GM12878 (cell line): ENCODE measurements around the gene DLK2. TPM values are rescaled to one million over a fixed set of nuclear protein-coding genes. Genes with fewer than 3 reads are reported as not detected.
"Not testable (repeated sequence)": the region's sequence is repeated elsewhere in the genome, so short reads cannot be mapped to it uniquely, and the experiment has no call there.

Experiments
- ATAC-seq: fragments of 200-7000 bp; cut with Tn5 transposase; 3 replicates; pipeline ENCODE4 v1.9.1; 2020; ENCODE audit warnings: mild to moderate bottlenecking, moderate library complexity
- BruUV-seq: library from RNA; stranded (reverse); fragments of 400-500 nt; replicated peaks from 2 replicates; lab custom pipeline; 2021; lab: Mats Ljungman, UMichigan
- CTCF ChIA-PET: fragments of 300-600 bp; sonication (Branson Sonifier 250); formaldehyde crosslinking; extraction: SDS; loops from one replicate; lab custom pipeline; 2021; ENCODE audit warnings: inconsistent platforms; lab: Yijun Ruan, JAX
- POLR2A ChIA-PET: fragments of 350-600 bp; formaldehyde crosslinking; extraction: SDS; loops from one replicate; lab custom pipeline; 2021; ENCODE audit warnings: inconsistent platforms; lab: Charles Lee
- RAD21 ChIA-PET: fragments of 300-600 bp; sonication (Branson Sonifier 250); formaldehyde crosslinking; loops from one replicate; lab custom pipeline; 2023; ENCODE audit warnings: antibody characterized with exemption; ENCODE audit not compliant: unreplicated experiment; lab: Charles Lee
- SMC1A ChIA-PET: fragments of 300-600 bp; sonication (Branson Sonifier 250); formaldehyde crosslinking; loops from one replicate; lab custom pipeline; 2023; ENCODE audit not compliant: unreplicated experiment, uncharacterized antibody; lab: Charles Lee
- DNase-seq: peaks from one replicate; pipeline ENCODE4 v3.0.0-alpha.2; 2011; ENCODE audit warnings: low read depth, low spot score
- FAIRE-seq: peaks from 3 replicates; lab custom pipeline; 2011; peaks lifted over from hg19 to GRCh38; lab: Jason Lieb, UNC
- H2AFZ ChIP-seq: 2 replicates; pipeline ENCODE4 v1.6.0; 2011; ENCODE audit warnings: low read depth, low read length, control low read depth; ENCODE audit not compliant: control insufficient read depth
- H3K27ac ChIP-seq: 2 replicates; pipeline ENCODE4 v1.5.1; 2011; ENCODE audit warnings: control low read depth; ENCODE audit not compliant: control insufficient read depth, insufficient read depth
- H3K27me3 ChIP-seq, 2 experiments: replicated peaks in 1 of 2; 2 replicates each; pipeline versions ENCODE4 v1.6.0 to v1.6.1; 2011; ENCODE audit warnings: low read length in 1 of 2; ENCODE audit not compliant: control insufficient read depth in 2 of 2, insufficient read depth in 2 of 2
- H3K36me3 ChIP-seq, 2 experiments: 2 replicates each; pipeline ENCODE4 v1.5.1; 2011; ENCODE audit warnings: low read length in 1 of 2; ENCODE audit not compliant: control insufficient read depth in 2 of 2, insufficient read depth in 2 of 2
- H3K4me1 ChIP-seq: 2 replicates; pipeline ENCODE4 v1.6.1; 2011; ENCODE audit warnings: mild to moderate bottlenecking, low read length, moderate library complexity, mixed read lengths; ENCODE audit not compliant: control insufficient read depth, insufficient read depth
- H3K4me2 ChIP-seq: 2 replicates; pipeline ENCODE4 v1.6.0; 2011; ENCODE audit warnings: control low read depth; ENCODE audit not compliant: control insufficient read depth, insufficient read depth
- H3K4me3 ChIP-seq: fragments of 200-600 bp; sonication (generic); 2 replicates; pipeline ENCODE4 v1.5.1; 2016
- H3K79me2 ChIP-seq: 2 replicates; pipeline ENCODE4 v1.6.0; 2011; ENCODE audit warnings: low read length; ENCODE audit not compliant: control insufficient read depth, insufficient read depth
- H3K9ac ChIP-seq: 2 replicates; pipeline ENCODE4 v1.8.0; 2011; ENCODE audit warnings: low read length, control low read depth, mixed read lengths; ENCODE audit not compliant: control insufficient read depth, insufficient read depth
- H3K9me3 ChIP-seq: replicated peaks from 3 replicates; pipeline ENCODE4 v1.5.1; 2011; ENCODE audit warnings: mild to moderate bottlenecking, low read length; ENCODE audit not compliant: control insufficient read depth, insufficient read depth
- H4K20me1 ChIP-seq: 2 replicates; pipeline ENCODE4 v1.6.0; 2011; ENCODE audit not compliant: control insufficient read depth, insufficient read depth
- ASH2L ChIP-seq: fragments of 300-600, 200-600 bp; sonication (generic); IDR thresholded peaks from 2 replicates; pipeline ENCODE4 v1.6.1; 2017; ENCODE audit warnings: low read depth, mild to moderate bottlenecking, borderline replicate concordance
- GATAD2B ChIP-seq: fragments of 450-650 bp; conservative IDR thresholded peaks from 2 replicates; pipeline ENCODE4 v1.6.1; 2017; ENCODE audit warnings: low read depth, mild to moderate bottlenecking, moderate library complexity
- IRF3 ChIP-seq: fragments of 450-650 bp; IDR thresholded peaks from 2 replicates; pipeline ENCODE4 v1.6.1; 2014; ENCODE audit warnings: mild to moderate bottlenecking
- LARP7 ChIP-seq: fragments of 450-650 bp; IDR thresholded peaks from 2 replicates; pipeline ENCODE4 v1.6.1; 2017; ENCODE audit warnings: mild to moderate bottlenecking
- REST ChIP-seq: IDR thresholded peaks from 2 replicates; pipeline ENCODE4 v1.6.1; 2012; ENCODE audit warnings: mild to moderate bottlenecking, low read depth, low read length
- USF1 ChIP-seq: IDR thresholded peaks from 2 replicates; pipeline ENCODE4 v1.6.1; 2011; ENCODE audit warnings: borderline replicate concordance, low read depth, mild to moderate bottlenecking, moderate library complexity, mixed read lengths, low read length; ENCODE audit not compliant: insufficient read depth; ENCODE audit errors: extremely low read length
- ZNF217 ChIP-seq: fragments of 450-650 bp; IDR thresholded peaks from 2 replicates; pipeline ENCODE4 v1.6.1; 2017; ENCODE audit warnings: antibody characterized with exemption, mild to moderate bottlenecking
- WGBS: methylation state at CpG from one replicate; pipeline ENCODE4 v1.1.6; 2016; ENCODE audit warnings: low lambda C conversion rate; ENCODE audit not compliant: insufficient replicate concordance, insufficient coverage; ENCODE audit errors: missing lambda C conversion rate; 5-methylcytosine and 5-hydroxymethylcytosine counted together
- in situ Hi-C: fragments of 300-500 bp; cut with MboI; formaldehyde crosslinking; loops from 9 replicates; pipeline ENCODE4 v1.14.3; 2018; ENCODE audit warnings: mixed read lengths
- intact Hi-C: fragments of 100-400 bp; cut with micrococcal nuclease; formaldehyde crosslinking; loops from one replicate; pipeline ENCODE4 v1.14.2; 2022; ENCODE audit not compliant: unreplicated experiment
- polyA plus RNA-seq, 11 experiments: library from polyadenylated mRNA; depleted of rRNA in 4 of 11; unstranded in 6 of 11; stranded (reverse) in 5 of 11; fragments of >200 nt; fragmentation: Nextera tagmentation in 4 of 11; fragmentation: Illumina TruSeq in 1 of 11; extraction: Ambion mirVana in 4 of 11; extraction: Trizol in 1 of 11; gene quantifications; 1 replicate in 1 of 11; 2 replicates in 10 of 11; pipeline versions ENCODE4 v1.2.1 to v1.2.3, GENCODE V29; 2011 to 2016; ENCODE audit warnings: inconsistent platforms in 2 of 11, missing spikeins in 2 of 11, low read depth in 1 of 11
- total RNA-seq, 4 experiments: library from RNA; depleted of rRNA in 3 of 4; stranded (reverse); fragments of >200 nt in 3 of 4; fragmentation: Illumina TruSeq in 1 of 4; extraction: Trizol in 1 of 4; gene quantifications; 2 replicates each; pipeline versions ENCODE4 v1.2.1 to v1.2.3, GENCODE V29; 2013 to 2021

The DLK2 gene
- total and polyA plus RNA-seq, 10 of the 15 experiments (the other 5 are each of a cell fraction or from before 2014, with no cell fraction given) = 0.03 to 0.55 (median 0.38) TPM; not detected in 4

DNA sequence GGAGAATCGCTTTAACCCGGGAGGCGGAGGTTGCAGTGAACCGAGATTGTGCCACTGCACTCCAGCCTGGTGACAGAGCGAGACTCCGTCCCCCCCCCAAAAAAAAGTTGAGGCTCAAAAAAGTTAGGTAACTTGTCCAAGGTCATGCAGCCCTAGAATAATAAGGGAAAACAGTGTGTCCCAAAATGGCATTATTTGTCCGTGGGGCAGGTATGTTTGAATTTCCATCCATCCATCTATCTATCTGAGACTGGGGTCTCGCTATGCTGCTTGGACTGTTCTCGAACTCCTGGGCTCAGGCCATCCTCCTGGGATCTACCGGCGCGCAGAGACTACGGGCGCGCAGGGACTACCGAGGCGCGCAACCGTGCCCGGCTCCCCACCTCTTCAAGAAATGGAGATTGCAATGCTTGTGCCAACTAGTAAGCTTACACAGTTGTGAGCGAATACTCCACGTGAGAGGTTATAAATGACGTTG, 28.4 kb downstream of the DLK2 start (continued):
- no peak for TF ChIP-seq ASH2L
- TF ChIP-seq LARP7 = peak; percentile 52; the same call in 1 of the 2 replicates
- TF ChIP-seq IRF3 = no peak
- 0 out of 2 replicates have a peak, but pooled peaks have one; percentile 22 for TF ChIP-seq ZNF217
- TF ChIP-seq REST = no peak
- TF ChIP-seq USF1 = no peak
- TF ChIP-seq GATAD2B = peak; percentile 40; the same call in 1 of the 2 replicates

DNA sequence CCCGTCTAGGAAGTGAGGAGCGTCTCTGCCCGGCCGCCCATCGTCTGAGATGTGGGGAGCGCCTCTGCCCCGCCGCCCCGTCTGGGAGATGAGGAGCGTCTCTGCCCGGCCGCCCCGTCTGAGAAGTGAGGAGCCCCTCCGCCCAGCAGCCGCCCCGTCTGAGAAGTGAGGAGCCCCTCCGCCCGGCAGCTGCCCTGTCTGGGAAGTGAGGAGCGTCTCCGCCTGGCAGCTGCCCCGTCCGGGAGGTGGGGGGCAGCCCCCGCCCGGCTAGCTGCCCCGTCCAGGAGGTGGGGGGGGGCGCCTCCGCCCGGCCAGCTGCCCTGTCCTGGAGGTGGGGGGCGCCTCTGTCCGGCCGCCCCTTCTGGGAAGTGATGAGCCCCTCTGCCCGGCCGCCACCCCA, 30.3 kb downstream of the DLK2 start:
- intact Hi-C loops, in situ Hi-C loops, CTCF ChIA-PET: not testable (repeated sequence)

More for the DNA sequence above, 30.3 kb downstream of the DLK2 start:
- H3K27ac ChIP-seq, H3K9ac ChIP-seq, H4K20me1 ChIP-seq, FAIRE-seq, H3K36me3 ChIP-seq, DNase-seq, RAD21 ChIA-PET, H2AFZ ChIP-seq, H3K9me3 ChIP-seq, H3K4me3 ChIP-seq, H3K27me3 ChIP-seq, H3K4me2 ChIP-seq, BruUV-seq, ATAC-seq, SMC1A ChIA-PET: not testable (repeated sequence)
- H3K4me1 ChIP-seq = peaks cover 12% of the 10 kb centered on the region
- POLR2A ChIA-PET = interaction anchor here (0.6 kb wide), 1 partner anchor 252 kb away, joined by 7 read pairs; no protein-coding TSS in a partner anchor
- WGBS = 97% methylated on average over 21 of the region's 33 CpGs
- H3K79me2 ChIP-seq = peaks cover 22% of the 10 kb centered on the region
